ENCODE data around the gene SMC1A. TPM values are rescaled to one million over a fixed set of nuclear protein-coding genes. Genes with fewer than 3 reads are reported as not detected.

Gene SMC1A
- total and polyA plus RNA-seq, 2 of the 8 experiments (the other 6 are each of a cell fraction or from before 2014, with no cell fraction given), result 22.2 to 98.1 TPM

GRCh38 chrX:53357799-53358530, 64.5 kb downstream of the SMC1A start (continued):
- TF ChIP-seq BACH1 (IDR thresholded peaks at IDR 0.05; ENCODE audit: low read length) (no peak), KDM1A (IDR thresholded peaks at IDR 0.05; ENCODE audit: borderline replicate concordance, low read length) (no peak), MAX (IDR thresholded peaks at IDR 0.05) (no peak), BRCA1 (IDR thresholded peaks at IDR 0.05; ENCODE audit: low read depth, low read length) (no peak), MAFK (IDR thresholded peaks at IDR 0.05; ENCODE audit: low read depth, low read length) (no peak), RNF2 (IDR thresholded peaks at IDR 0.05; ENCODE audit: borderline replicate concordance, low read depth, low read length, missing control alignments, poor library complexity, severe bottlenecking) (no peak)
- TF ChIP-seq, protein P1, sequence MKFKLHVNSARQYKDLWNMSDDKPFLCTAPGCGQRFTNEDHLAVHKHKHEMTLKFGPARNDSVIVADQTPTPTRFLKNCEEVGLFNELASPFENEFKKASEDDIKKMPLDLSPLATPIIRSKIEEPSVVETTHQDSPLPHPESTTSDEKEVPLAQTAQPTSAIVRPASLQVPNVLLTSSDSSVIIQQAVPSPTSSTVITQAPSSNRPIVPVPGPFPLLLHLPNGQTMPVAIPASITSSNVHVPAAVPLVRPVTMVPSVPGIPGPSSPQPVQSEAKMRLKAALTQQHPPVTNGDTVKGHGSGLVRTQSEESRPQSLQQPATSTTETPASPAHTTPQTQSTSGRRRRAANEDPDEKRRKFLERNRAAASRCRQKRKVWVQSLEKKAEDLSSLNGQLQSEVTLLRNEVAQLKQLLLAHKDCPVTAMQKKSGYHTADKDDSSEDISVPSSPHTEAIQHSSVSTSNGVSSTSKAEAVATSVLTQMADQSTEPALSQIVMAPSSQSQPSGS (IDR thresholded peaks at IDR 0.05; ENCODE audit: low read length), result no peak
